Measurements from ENCODE around the gene TPI1. TPM values are rescaled to one million over a fixed set of nuclear protein-coding genes. Genes with fewer than 3 reads are reported as not detected.

The TPI1 gene
- total RNA-seq, 2 donors from 2014 or later, result 805 to 1,294 TPM

DNA sequence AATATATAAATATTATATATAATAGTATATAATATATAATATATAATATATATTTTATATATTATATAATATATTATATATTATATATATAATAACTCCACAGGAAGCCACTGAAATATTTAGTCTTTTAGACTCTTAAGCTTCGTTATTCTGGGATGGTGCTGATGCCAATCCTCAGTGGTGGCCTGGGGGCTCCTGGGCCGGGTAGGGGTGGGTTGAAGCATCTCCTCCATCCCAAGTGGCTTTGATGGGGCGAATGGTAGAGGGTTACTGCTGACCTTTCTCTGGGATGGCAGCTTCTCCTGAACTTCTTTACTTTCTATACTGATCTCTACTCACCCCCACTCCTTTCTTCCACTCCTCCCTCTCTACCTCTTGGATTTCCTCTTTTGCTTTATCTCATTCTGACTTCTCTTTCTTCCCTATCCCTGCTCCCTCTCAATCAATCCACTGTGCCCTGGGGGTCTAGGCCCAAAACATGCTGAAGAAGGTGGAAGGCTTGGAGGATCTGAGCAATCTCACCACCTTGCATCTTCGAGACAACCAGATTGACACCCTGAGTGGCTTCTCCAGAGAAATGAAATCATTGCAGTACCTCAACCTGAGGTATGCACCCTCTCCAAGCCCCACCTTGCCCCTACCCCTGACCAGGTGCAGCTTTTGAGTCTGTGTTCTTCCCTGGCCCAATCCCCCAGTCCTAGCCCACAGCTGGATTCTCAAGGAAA lies 42.3 kb downstream of the TPI1 start:
- no peak overlapping the region for H3K4me3 Mint-ChIP-seq
- 88 to 94% methylated on average over 3 to 4 of the region's 4 CpGs for WGBS, 2 experiments (ENCODE audit: insufficient coverage in 1 of 2, insufficient read length in 1 of 2)
- no peak overlapping the region for H3K9ac ChIP-seq (ENCODE audit: extremely low read depth, low read length, poor library complexity, severe bottlenecking)
- no peaks in the 10 kb centered on the region for H3K9me3 Mint-ChIP-seq
- no peak overlapping the region for H3K27ac ChIP-seq (ENCODE audit: low read depth, low read length)
- H3K27me3 ChIP-seq (ENCODE audit: control insufficient read depth, insufficient read depth, low read length, poor library complexity, severe bottlenecking), result peaks cover 11% of the 10 kb centered on the region
- H3K27ac Mint-ChIP-seq, result no peak overlapping the region
- TF ChIP-seq, protein P1, sequence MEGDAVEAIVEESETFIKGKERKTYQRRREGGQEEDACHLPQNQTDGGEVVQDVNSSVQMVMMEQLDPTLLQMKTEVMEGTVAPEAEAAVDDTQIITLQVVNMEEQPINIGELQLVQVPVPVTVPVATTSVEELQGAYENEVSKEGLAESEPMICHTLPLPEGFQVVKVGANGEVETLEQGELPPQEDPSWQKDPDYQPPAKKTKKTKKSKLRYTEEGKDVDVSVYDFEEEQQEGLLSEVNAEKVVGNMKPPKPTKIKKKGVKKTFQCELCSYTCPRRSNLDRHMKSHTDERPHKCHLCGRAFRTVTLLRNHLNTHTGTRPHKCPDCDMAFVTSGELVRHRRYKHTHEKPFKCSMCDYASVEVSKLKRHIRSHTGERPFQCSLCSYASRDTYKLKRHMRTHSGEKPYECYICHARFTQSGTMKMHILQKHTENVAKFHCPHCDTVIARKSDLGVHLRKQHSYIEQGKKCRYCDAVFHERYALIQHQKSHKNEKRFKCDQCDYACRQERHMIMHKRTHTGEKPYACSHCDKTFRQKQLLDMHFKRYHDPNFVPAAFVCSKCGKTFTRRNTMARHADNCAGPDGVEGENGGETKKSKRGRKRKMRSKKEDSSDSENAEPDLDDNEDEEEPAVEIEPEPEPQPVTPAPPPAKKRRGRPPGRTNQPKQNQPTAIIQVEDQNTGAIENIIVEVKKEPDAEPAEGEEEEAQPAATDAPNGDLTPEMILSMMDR (conservative IDR thresholded peaks at IDR 0.05), result no peak
- no peaks in the 10 kb centered on the region for H3K9me3 ChIP-seq (ENCODE audit: control insufficient read depth, low read length)
- H3K36me3 Mint-ChIP-seq (ENCODE audit: low read depth), result no peaks in the 10 kb centered on the region
- peaks cover 48% of the 10 kb centered on the region for H3K27me3 Mint-ChIP-seq (ENCODE audit: insufficient read depth)
- H3K4me1 ChIP-seq (ENCODE audit: control insufficient read depth, insufficient read depth, low read length), result no peaks in the 10 kb centered on the region
- H3K36me3 ChIP-seq (ENCODE audit: control insufficient read depth, insufficient read depth, low read length), result no peaks in the 10 kb centered on the region
- DNase-seq, result no peak
- no peak overlapping the region for H3K4me3 ChIP-seq (ENCODE audit: low read length)
- peaks cover 14% of the 10 kb centered on the region for H3K4me1 Mint-ChIP-seq

DNA sequence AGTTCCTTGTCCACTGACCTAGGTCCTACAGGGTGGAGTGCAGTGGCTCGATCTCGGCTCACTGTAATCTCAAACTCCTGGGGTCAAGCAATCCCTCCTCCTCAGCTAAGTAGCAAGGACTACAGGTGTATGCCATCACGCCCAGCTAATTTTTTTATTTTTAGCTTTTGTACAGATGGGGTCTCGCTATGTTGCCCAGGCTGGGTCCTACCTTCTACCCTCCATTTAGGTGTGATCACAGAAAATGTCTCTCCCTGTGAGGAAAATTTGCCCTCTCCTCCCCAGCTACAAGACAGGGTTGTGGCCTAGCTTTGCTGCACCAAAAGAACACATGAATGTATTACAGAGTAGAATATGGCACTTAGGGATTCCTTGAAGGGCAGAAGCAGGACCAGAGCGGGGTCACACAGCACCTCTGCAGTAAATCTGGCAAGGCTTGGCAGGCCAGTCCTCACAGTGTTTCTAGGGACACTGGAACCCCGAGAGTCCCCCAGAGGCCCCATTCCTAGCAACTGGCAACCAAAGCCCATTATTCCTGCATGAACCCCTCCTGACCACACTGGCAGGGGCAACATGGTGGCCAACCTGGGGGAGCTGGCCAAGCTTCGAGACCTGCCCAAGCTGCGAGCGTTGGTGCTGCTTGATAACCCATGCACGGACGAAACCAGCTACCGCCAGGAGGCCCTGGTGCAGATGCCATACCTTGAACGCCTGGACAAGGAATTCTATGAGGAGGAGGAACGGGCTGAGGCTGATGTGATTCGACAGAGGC lies 45.0 kb downstream of the TPI1 start:
- Mint-ChIP-seq H3K36me3 (ENCODE audit: low read depth) (peaks cover 10% of the 10 kb centered on the region), H3K9me3 (no peaks in the 10 kb centered on the region), H3K4me3 (peak overlapping the region; percentile 77), H3K27me3 (ENCODE audit: insufficient read depth) (peaks cover 63% of the 10 kb centered on the region), H3K4me1 (peaks cover 37% of the 10 kb centered on the region), H3K27ac (peak overlapping the region; percentile 8)
- no peaks in the 10 kb centered on the region for H3K36me3 ChIP-seq (ENCODE audit: control insufficient read depth, insufficient read depth, low read length)
- no peak for DNase-seq
- 94 to 98% methylated on average over 11 to 15 of the region's 15 CpGs for WGBS, 2 experiments (ENCODE audit: insufficient coverage in 1 of 2, insufficient read length in 1 of 2)
- no peak overlapping the region for H3K27ac ChIP-seq (ENCODE audit: low read depth, low read length)
- H3K4me1 ChIP-seq (ENCODE audit: control insufficient read depth, insufficient read depth, low read length), result no peaks in the 10 kb centered on the region
- no peak overlapping the region for H3K4me3 ChIP-seq (ENCODE audit: low read length)
- peaks cover 19% of the 10 kb centered on the region for H3K27me3 ChIP-seq (ENCODE audit: control insufficient read depth, insufficient read depth, low read length, poor library complexity, severe bottlenecking)
- H3K9me3 ChIP-seq (ENCODE audit: control insufficient read depth, low read length), result no peaks in the 10 kb centered on the region
- TF ChIP-seq, protein P1 (conservative IDR thresholded peaks at IDR 0.05), result no peak
- H3K9ac ChIP-seq (ENCODE audit: extremely low read depth, low read length, poor library complexity, severe bottlenecking), result no peak overlapping the region

DNA sequence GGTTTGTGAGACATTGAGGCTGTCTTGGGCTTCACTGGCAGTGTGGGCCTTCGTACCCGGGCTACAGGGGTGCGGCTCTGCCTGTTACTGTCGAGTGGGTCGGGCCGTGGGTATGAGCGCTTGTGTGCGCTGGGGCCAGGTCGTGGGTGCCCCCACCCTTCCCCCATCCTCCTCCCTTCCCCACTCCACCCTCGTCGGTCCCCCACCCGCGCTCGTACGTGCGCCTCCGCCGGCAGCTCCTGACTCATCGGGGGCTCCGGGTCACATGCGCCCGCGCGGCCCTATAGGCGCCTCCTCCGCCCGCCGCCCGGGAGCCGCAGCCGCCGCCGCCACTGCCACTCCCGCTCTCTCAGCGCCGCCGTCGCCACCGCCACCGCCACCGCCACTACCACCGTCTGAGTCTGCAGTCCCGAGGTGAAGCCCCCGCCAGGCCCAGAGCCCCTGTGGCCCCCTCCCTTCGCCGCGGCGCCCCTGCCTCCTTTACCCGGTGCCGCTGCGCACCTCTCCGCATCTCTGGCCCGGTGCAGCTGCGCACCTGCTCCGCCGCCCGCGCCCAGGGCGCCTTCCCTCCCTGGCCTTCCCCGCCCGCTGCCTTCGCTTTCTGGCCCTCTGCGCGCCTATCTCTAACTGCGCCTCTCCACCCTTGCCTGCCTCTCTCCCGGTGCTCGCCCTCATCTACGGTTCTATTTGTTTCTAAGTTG lies 47.1 kb downstream of the TPI1 start, which contains the start of gene ENO2:
TSS of gene ENO2 (plus strand) at position 335 of the 701 bp plus-strand sequence. CDS start 1,253 bp downstream, outside the sequence.
- Histone ChIP-seq H3K36me3 (ENCODE audit: control insufficient read depth, insufficient read depth, low read length) (peaks cover 1% of the 10 kb centered on the region), H3K9me3 (ENCODE audit: control insufficient read depth, low read length) (no peaks in the 10 kb centered on the region), H3K4me3 (ENCODE audit: low read length) (peak within 1 kb of the TSS; percentile 84), H3K27me3 (ENCODE audit: control insufficient read depth, insufficient read depth, low read length, poor library complexity, severe bottlenecking) (peaks cover 19% of the 10 kb centered on the region), H3K9ac (ENCODE audit: extremely low read depth, low read length, poor library complexity, severe bottlenecking) (peak within 1 kb of the TSS; percentile 44), H3K27ac (ENCODE audit: low read depth, low read length) (no peak within 1 kb of the TSS), H3K4me1 (ENCODE audit: control insufficient read depth, insufficient read depth, low read length) (no peaks in the 10 kb centered on the region)
- H3K4me1 Mint-ChIP-seq, result peaks cover 39% of the 10 kb centered on the region
- peak within 1 kb of the TSS; percentile 77 for H3K4me3 Mint-ChIP-seq
- DNase-seq, result peak; percentile 89
- H3K27ac Mint-ChIP-seq, result peak within 1 kb of the TSS; percentile 41
- no peaks in the 10 kb centered on the region for H3K9me3 Mint-ChIP-seq
- TF ChIP-seq, protein P1 (conservative IDR thresholded peaks at IDR 0.05), result no peak
- H3K36me3 Mint-ChIP-seq (ENCODE audit: low read depth), result peaks cover 23% of the 10 kb centered on the region
- 2 to 3% methylated on average over 28 to 67 of the region's 68 CpGs for WGBS, 2 experiments (ENCODE audit: insufficient coverage in 1 of 2, insufficient read length in 1 of 2)
- peaks cover 62% of the 10 kb centered on the region for H3K27me3 Mint-ChIP-seq (ENCODE audit: insufficient read depth)
